Effector memory CD8-positive, alpha-beta T cell (primary cell): ENCODE results near the gene IL18.
"Not testable (repeated sequence)": the region's sequence is repeated elsewhere in the genome, so short reads cannot be mapped to it uniquely, and the experiment has no call there.

Experiments
- ATAC-seq: fragments of 150-1000 bp; cut with Tn5 transposase; replicated peaks from 2 replicates; pipeline ENCODE4 v1.10.0; 2021; ENCODE audit warnings: mild to moderate bottlenecking, moderate library complexity
- DNase-seq, 3 experiments: peaks; one replicate each; pipeline ENCODE4 v3.0.0; 2021
- H3K27ac Mint-ChIP-seq, 2 donors: one replicate each; pipeline ENCODE4 v1.8.0; 2022; ENCODE audit warnings: mild to moderate bottlenecking in 2 of 2, mixed read lengths in 2 of 2, moderate library complexity in 2 of 2
- H3K27me3 Mint-ChIP-seq, 2 donors: one replicate each; pipeline ENCODE4 v1.8.0; 2022; ENCODE audit warnings: mixed read lengths in 2 of 2
- H3K36me3 Mint-ChIP-seq: one replicate; pipeline ENCODE4 v1.8.0; 2022; ENCODE audit warnings: mild to moderate bottlenecking, moderate library complexity, mixed read lengths; ENCODE audit not compliant: insufficient read depth
- H3K4me1 Mint-ChIP-seq, 2 donors: one replicate each; pipeline ENCODE4 v1.8.0; 2022; ENCODE audit warnings: low read depth in 2 of 2, mixed read lengths in 2 of 2
- H3K4me3 Mint-ChIP-seq, 2 donors: one replicate each; pipeline ENCODE4 v1.8.0; 2022; ENCODE audit warnings: mild to moderate bottlenecking in 2 of 2, mixed read lengths in 2 of 2, moderate library complexity in 2 of 2
- H3K9me3 Mint-ChIP-seq, 2 donors: one replicate each; pipeline ENCODE4 v1.8.0; 2022; ENCODE audit warnings: mixed read lengths in 2 of 2

Gene IL18

GRCh38 chr11:112162200-112162599 lies 1.7 kb downstream of the IL18 start:
- not testable (repeated sequence) for H3K36me3 Mint-ChIP-seq, DNase-seq, H3K9me3 Mint-ChIP-seq, H3K27ac Mint-ChIP-seq, ATAC-seq, H3K4me1 Mint-ChIP-seq, H3K27me3 Mint-ChIP-seq, H3K4me3 Mint-ChIP-seq

GRCh38 chr11:112161012-112161411 lies 2.9 kb downstream of the IL18 start:
- no peak overlapping the region for H3K4me3 Mint-ChIP-seq
- no peaks in the 10 kb centered on the region for H3K4me1 Mint-ChIP-seq
- DNase-seq (no peak), ATAC-seq (no peak)
- no peaks in the 10 kb centered on the region for H3K9me3 Mint-ChIP-seq
- H3K27ac Mint-ChIP-seq, result no peak overlapping the region
- H3K27me3 Mint-ChIP-seq, result no peaks in the 10 kb centered on the region
- H3K36me3 Mint-ChIP-seq, result no peaks in the 10 kb centered on the region

GRCh38 chr11:112160091-112160848 lies 3.6 kb downstream of the IL18 start:
- H3K27ac Mint-ChIP-seq, result no peak overlapping the region
- ATAC-seq (no peak), DNase-seq (no peak)
- H3K4me1 Mint-ChIP-seq, result no peaks in the 10 kb centered on the region
- H3K36me3 Mint-ChIP-seq, result no peaks in the 10 kb centered on the region
- H3K27me3 Mint-ChIP-seq, result no peaks in the 10 kb centered on the region
- no peak overlapping the region for H3K4me3 Mint-ChIP-seq
- no peaks in the 10 kb centered on the region for H3K9me3 Mint-ChIP-seq

- no peaks in the 10 kb centered on the region for H3K4me1 Mint-ChIP-seq
- H3K9me3 Mint-ChIP-seq, result no peaks in the 10 kb centered on the region
- H3K27ac Mint-ChIP-seq, result peak overlapping the region in 1 of 2 donors; percentile 57
- H3K36me3 Mint-ChIP-seq, result no peaks in the 10 kb centered on the region
- no peaks in the 10 kb centered on the region for H3K27me3 Mint-ChIP-seq
- ATAC-seq (no peak), DNase-seq (no peak)
- H3K4me3 Mint-ChIP-seq, result no peak overlapping the region
These were observed 4.5 kb downstream of the IL18 start for GRCh38 chr11:112159098-112160065.

GRCh38 chr11:112156956-112157766 lies 6.7 kb downstream of the IL18 start:
- no peak overlapping the region for H3K27ac Mint-ChIP-seq
- no peaks in the 10 kb centered on the region for H3K4me1 Mint-ChIP-seq
- no peaks in the 10 kb centered on the region for H3K27me3 Mint-ChIP-seq
- DNase-seq (no peak), ATAC-seq (no peak)
- no peak overlapping the region for H3K4me3 Mint-ChIP-seq
- H3K9me3 Mint-ChIP-seq, result no peaks in the 10 kb centered on the region
- no peaks in the 10 kb centered on the region for H3K36me3 Mint-ChIP-seq

GRCh38 chr11:112156153-112156955 lies 7.5 kb downstream of the IL18 start:
- Mint-ChIP-seq H3K9me3 (no peaks in the 10 kb centered on the region), H3K36me3 (no peaks in the 10 kb centered on the region), H3K27ac (no peak overlapping the region), H3K27me3 (no peaks in the 10 kb centered on the region), H3K4me1 (no peaks in the 10 kb centered on the region), H3K4me3 (no peak overlapping the region)
- no peak for DNase-seq
- ATAC-seq, result no peak

- Mint-ChIP-seq H3K27ac (no peak overlapping the region), H3K4me3 (no peak overlapping the region), H3K36me3 (no peaks in the 10 kb centered on the region), H3K9me3 (no peaks in the 10 kb centered on the region), H3K27me3 (peaks cover 0 to 7% of the 10 kb centered on the region in 2 donors), H3K4me1 (no peaks in the 10 kb centered on the region)
- no peak for DNase-seq
- ATAC-seq, result no peak
These were observed 13.4 kb downstream of the IL18 start for GRCh38 chr11:112150517-112150916.

GRCh38 chr11:112143597-112143996 lies 20.3 kb downstream of the IL18 start:
- ATAC-seq, result no peak
- no peak overlapping the region for H3K27ac Mint-ChIP-seq
- no peak overlapping the region for H3K4me3 Mint-ChIP-seq
- DNase-seq, result no peak
- peaks cover 0 to 2% of the 10 kb centered on the region in 2 donors for H3K9me3 Mint-ChIP-seq
- peaks cover 0 to 7% of the 10 kb centered on the region in 2 donors for H3K27me3 Mint-ChIP-seq
- H3K4me1 Mint-ChIP-seq, result no peaks in the 10 kb centered on the region
- H3K36me3 Mint-ChIP-seq, result no peaks in the 10 kb centered on the region

- Mint-ChIP-seq H3K27me3 (no peaks in the 10 kb centered on the region), H3K4me1 (peaks cover 0 to 7% of the 10 kb centered on the region in 2 donors), H3K27ac (no peak overlapping the region), H3K36me3 (no peaks in the 10 kb centered on the region), H3K9me3 (no peaks in the 10 kb centered on the region), H3K4me3 (no peak overlapping the region)
- ATAC-seq, result no peak
- DNase-seq, result no peak
These were observed 29.4 kb downstream of the IL18 start for GRCh38 chr11:112134473-112134872.

GRCh38 chr11:112132737-112133136 lies 31.2 kb downstream of the IL18 start:
- H3K9me3 Mint-ChIP-seq, result no peaks in the 10 kb centered on the region
- peak overlapping the region in 1 of 2 donors; percentile 23 for H3K27ac Mint-ChIP-seq
- peaks cover 0 to 7% of the 10 kb centered on the region in 2 donors for H3K4me1 Mint-ChIP-seq
- H3K4me3 Mint-ChIP-seq, result no peak overlapping the region
- ATAC-seq (no peak), DNase-seq (no peak)
- no peaks in the 10 kb centered on the region for H3K27me3 Mint-ChIP-seq
- no peaks in the 10 kb centered on the region for H3K36me3 Mint-ChIP-seq

GRCh38 chr11:112129656-112130055 lies 34.2 kb downstream of the IL18 start:
- no peak for DNase-seq
- no peaks in the 10 kb centered on the region for H3K27me3 Mint-ChIP-seq
- H3K4me3 Mint-ChIP-seq, result no peak overlapping the region
- H3K4me1 Mint-ChIP-seq, result peaks cover 0 to 7% of the 10 kb centered on the region in 2 donors
- no peak for ATAC-seq
- H3K27ac Mint-ChIP-seq, result peak overlapping the region in 1 of 2 donors; percentile 5
- H3K36me3 Mint-ChIP-seq, result no peaks in the 10 kb centered on the region
- H3K9me3 Mint-ChIP-seq, result no peaks in the 10 kb centered on the region

GRCh38 chr11:112128483-112129121 lies 35.3 kb downstream of the IL18 start:
- no peaks in the 10 kb centered on the region for H3K27me3 Mint-ChIP-seq
- no peaks in the 10 kb centered on the region for H3K9me3 Mint-ChIP-seq
- peaks cover 0 to 7% of the 10 kb centered on the region in 2 donors for H3K4me1 Mint-ChIP-seq
- ATAC-seq (no peak), DNase-seq (no peak)
- no peaks in the 10 kb centered on the region for H3K36me3 Mint-ChIP-seq
- H3K4me3 Mint-ChIP-seq, result no peak overlapping the region
- no peak overlapping the region for H3K27ac Mint-ChIP-seq
